ENCODE data around the gene CER1.
A peak's percentile ranks its signal among the peaks of the same experiment; 100 is the strongest.

CER1 gene, protein sequence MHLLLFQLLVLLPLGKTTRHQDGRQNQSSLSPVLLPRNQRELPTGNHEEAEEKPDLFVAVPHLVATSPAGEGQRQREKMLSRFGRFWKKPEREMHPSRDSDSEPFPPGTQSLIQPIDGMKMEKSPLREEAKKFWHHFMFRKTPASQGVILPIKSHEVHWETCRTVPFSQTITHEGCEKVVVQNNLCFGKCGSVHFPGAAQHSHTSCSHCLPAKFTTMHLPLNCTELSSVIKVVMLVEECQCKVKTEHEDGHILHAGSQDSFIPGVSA

DNA sequence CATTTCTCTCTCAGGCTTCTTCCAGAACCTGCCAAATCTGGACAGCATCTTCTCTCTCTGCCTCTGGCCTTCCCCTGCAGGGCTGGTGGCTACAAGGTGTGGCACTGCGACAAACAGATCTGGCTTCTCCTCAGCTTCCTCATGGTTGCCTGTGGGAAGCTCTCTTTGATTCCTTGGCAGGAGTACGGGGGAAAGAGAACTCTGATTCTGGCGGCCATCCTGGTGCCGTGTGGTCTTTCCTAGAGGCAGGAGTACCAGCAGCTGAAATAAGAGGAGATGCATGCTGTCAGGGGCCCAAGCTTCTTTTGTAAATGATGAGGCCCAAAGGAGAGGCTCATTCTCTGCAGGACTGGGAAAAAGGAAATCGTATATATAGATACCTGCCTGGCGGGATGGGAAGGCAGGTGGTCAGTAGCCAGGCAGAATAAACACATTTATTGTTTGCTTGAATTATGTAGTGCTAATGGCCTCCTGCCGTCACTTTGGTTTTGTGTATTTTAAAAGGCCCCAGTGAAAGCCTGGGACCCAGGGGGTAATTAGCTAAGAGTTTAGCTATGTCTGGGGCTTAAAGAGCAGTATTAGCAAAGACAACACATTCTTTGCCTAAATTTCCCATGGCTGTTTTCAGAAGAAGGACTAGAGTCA lies at the start of gene CER1:
CER1 (minus strand) TSS at position 343 of the 645 bp plus-strand sequence; CDS start at position 282, 61 bp downstream.
- TF ChIP-seq, protein P1, sequence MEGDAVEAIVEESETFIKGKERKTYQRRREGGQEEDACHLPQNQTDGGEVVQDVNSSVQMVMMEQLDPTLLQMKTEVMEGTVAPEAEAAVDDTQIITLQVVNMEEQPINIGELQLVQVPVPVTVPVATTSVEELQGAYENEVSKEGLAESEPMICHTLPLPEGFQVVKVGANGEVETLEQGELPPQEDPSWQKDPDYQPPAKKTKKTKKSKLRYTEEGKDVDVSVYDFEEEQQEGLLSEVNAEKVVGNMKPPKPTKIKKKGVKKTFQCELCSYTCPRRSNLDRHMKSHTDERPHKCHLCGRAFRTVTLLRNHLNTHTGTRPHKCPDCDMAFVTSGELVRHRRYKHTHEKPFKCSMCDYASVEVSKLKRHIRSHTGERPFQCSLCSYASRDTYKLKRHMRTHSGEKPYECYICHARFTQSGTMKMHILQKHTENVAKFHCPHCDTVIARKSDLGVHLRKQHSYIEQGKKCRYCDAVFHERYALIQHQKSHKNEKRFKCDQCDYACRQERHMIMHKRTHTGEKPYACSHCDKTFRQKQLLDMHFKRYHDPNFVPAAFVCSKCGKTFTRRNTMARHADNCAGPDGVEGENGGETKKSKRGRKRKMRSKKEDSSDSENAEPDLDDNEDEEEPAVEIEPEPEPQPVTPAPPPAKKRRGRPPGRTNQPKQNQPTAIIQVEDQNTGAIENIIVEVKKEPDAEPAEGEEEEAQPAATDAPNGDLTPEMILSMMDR (conservative IDR thresholded peaks at IDR 0.05) = no peak
- H3K27ac ChIP-seq = no peak within 1 kb of the TSS

DNA sequence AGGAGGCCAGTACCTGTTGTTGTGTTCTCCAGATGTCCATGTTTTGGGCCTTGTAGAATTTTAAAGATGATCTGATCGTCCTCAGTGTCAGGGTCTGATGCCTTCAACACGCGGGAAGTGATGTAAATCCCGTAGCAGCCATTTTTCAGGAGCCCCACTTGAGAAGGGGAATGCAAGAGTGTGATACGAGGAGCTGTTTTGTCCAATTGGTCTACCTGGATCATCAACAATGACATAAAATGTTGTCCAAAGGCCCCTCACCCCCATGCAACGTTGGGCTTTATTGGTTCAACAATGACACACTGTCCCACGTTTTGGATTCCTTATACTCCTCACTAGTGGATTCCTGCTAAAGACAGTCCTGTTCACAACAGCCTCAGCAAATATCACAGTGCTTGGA lies 48.1 kb upstream of the CER1 start:
- no peak overlapping the region for H3K27ac ChIP-seq
- TF ChIP-seq, protein P1 (conservative IDR thresholded peaks at IDR 0.05) = no peak

DNA sequence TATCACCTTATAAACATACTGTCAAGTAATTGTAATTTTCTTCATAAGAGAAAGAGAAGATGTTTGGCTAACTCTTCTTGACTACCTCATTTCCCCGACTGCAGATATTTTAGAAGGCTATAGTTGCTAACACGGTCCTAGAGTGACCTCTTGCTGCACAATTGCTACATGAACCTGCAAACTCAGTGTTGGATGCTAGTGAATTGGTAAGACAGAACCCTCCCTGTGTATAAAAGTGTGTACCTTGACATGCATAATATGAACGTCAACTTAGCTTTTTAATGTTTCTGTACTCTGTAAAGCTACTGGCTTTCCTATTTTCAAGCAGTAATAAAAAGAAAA lies 46.7 kb upstream of the CER1 start:
- TF ChIP-seq, protein P1 (conservative IDR thresholded peaks at IDR 0.05) = peak; percentile 43
- no peak overlapping the region for H3K27ac ChIP-seq

DNA sequence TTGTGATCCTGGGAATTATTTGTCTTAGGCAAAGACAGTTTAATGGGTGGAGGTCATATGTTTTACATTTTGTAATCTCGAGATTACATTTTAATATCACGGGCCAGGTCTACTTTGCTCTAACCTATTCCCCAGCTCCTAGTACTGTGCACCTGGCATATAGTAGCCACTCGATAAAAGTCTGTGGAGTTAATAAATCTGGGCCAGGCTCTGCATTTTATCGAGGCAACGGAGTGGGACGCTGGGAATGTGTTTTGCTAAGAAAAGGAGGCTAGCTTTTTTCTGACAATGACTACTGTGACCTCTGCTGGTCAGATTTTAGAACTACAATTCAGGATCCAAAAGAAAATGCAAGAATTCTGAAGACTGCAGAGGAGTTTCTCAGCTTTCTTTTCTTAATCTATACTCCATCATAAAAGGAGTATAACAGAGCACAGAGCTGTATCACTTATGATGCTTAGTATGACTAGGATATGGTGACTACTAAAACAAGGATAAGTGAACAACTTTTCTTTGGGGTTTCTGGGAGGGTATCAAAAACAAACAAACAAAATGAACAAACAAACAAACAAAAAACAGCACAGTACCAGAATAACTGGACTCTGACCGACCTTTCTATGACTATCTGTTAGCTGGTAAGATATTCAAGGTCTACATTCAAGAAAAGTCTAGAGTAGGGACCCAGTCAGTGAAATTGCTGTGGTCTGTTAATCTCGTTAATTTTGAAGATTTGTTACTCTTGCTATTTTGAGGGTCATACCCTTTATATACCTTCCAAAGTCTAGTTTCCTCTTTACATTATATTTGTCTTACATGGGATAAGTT lies 46.1 kb upstream of the CER1 start:
- H3K27ac ChIP-seq = no peak overlapping the region

DNA sequence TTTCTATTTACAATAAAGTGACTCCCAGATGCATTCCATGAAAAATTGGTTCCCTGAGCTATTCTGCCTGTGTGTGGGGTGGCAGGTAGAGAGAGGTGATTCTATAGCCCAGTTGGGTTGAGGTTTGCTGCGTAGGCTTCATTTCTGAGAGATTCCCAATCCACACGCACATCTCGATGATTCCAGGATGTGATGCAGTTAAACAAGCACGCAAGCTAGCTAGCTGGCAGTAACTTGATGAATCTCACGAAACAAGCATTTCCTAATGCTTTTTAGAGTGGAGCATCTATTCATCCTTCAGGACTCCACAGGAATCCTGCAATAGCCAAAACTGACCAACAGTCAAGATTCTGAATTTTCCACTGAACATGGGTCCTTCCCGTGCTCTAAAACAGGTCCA lies 43.8 kb upstream of the CER1 start:
- no peak overlapping the region for H3K27ac ChIP-seq
- TF ChIP-seq, protein P1 (conservative IDR thresholded peaks at IDR 0.05) = no peak

More for the DNA sequence above, 46.1 kb upstream of the CER1 start:
- TF ChIP-seq, protein P1 (conservative IDR thresholded peaks at IDR 0.05) = peak; percentile 82

DNA sequence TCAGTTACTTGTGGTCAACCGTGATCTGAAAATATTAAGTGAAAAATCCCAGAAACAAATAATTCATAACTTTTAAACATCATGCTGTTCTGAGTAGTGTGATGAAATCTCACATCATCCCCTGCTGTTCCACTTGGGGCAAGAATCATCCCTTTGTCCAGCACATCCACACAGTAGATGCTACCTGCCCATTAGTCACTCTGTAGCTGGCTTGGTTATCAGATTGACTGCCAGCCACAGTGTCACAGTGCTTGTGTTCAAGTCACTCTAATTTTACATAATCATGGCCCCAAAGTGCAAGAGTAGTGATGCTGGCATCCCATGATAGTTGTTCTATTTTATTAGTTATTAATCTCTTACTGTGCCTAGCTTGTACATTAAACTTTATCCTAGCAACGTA lies 39.1 kb upstream of the CER1 start:
- TF ChIP-seq, protein P1 (conservative IDR thresholded peaks at IDR 0.05) = no peak
- H3K27ac ChIP-seq = no peak overlapping the region

DNA sequence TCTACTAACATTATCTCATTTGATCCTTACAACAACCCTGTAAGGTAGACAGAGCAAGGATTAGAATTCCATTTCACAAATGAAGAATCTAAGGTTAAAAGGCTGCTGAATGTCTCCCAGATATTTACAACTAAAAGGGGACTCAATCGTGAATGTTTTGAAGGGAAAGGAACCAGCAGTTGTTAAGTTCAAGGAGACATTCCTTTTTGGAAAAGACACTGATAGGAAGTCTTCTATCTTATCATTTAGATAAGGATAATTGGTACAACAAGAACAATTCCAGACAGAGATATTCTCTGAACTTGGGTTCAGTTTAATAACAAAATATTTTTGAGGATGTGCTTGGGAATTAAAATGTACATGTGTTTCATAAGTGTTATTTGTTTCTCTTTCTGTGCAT lies 37.5 kb upstream of the CER1 start:
- TF ChIP-seq, protein P1 (conservative IDR thresholded peaks at IDR 0.05) = no peak
- no peak overlapping the region for H3K27ac ChIP-seq
